Stimulated activated CD4-positive, alpha-beta T cell treated with anti-CD3 and anti-CD28 coated beads, Interleukin-4, amount 100 ng/mL, for 24 hours (primary cell): ENCODE measurements around the gene CAPZB.

Source experiments
- DNase-seq: peaks from one replicate; pipeline ENCODE4 v3.0.0-alpha.2; 2020

CAPZB gene

GRCh38 chr1:19447550-19447949, 37.8 kb downstream of the CAPZB start:
- no peak for DNase-seq

DNA sequence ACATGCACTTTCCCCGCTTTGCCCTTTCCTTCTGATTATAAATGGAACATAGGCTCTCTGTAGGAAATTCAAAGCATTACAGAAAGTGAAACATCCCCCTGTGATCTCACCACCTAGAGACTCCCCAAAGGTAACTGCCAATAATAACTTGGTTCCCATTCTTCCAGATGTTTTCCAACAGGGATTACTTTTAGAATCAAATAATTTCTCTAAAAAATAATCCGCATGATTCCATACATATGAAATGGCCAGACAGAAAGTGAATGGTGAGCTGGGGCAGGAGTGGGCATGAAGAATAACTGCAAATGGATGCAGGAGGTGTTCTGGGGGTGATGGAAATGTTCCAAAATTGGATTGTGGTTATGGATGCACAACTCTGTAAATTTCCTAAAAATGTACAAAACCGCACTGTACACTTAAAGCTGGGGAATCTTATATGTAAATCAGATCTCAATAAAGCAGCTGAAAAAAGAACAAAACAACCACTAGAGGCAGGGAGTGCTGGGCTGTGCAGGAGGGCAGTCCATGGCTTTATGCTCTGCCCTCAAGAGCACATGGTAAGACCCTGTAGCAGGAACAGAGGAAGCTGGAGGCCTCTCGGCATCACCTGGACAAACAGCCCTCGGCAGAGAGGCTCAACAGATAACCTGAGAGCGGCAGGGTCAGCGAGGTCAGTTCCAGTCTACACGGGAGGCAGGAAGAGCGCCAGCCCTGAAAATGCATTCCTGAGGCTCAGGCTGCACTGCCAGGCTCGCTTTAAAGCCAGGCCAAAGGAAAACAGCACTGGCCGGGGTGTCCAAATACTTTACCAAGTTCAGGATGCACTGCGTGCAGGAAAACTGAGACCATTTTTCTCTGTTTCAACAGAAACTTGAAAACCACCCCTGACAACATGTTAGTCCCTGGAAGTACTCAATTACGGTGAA, 39.7 kb downstream of the CAPZB start:
- DNase-seq: no peak

DNA sequence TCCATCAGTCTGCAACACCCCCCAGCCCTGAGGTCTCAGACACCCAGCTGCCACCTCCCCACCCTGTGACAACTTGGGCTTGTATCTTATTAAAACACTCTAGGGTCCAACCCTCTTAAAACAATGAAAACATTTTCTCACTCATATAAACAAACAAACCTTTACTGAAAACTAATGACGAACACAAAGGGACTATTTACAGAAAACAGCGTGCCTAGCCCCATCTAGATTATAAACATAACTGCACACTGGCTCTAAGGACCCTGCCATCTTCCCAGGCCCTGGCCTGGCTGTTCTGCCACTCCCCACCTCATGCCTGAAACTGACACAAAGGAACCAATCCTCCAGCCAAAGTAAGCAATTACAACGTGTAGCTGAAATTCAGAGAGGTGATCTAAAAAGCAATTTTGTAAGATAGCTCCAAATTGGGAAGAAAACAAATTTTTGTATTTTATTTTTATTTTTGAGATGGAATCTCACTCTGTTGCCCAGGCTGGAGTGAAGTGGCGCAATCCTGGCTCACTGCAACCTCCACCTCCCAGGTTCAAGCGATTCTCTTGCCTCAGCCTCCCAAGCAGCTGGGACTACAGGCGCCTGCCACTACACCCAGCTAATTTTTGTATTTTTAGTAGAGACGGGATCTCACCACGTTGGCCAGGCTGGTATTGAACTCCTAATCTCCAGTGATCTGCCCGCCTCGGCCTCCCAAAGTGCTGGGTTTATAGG, 40.9 kb downstream of the CAPZB start:
- DNase-seq: no peak

DNA sequence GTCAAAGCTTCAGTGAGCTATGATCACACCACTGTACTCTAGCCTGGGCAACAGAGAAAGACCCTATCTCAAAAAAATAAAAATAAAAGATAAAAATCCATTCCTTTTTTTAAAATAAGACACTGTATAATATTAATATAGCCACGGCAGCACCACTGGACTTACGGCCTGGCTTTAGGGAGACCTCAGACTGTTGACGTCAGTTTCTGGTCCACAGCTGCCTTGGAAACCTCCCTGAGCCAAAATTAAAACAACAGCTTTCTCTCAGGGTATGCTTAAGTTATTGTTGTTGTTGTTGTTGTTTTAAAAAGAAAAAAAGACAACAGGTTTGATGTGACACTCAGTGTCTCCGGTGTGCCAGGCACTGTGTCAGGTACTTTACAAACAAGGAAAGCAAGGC, 42.0 kb downstream of the CAPZB start:
- DNase-seq: no peak

GRCh38 chr1:19442154-19443096, 42.9 kb downstream of the CAPZB start:
- DNase-seq: no peak

DNA sequence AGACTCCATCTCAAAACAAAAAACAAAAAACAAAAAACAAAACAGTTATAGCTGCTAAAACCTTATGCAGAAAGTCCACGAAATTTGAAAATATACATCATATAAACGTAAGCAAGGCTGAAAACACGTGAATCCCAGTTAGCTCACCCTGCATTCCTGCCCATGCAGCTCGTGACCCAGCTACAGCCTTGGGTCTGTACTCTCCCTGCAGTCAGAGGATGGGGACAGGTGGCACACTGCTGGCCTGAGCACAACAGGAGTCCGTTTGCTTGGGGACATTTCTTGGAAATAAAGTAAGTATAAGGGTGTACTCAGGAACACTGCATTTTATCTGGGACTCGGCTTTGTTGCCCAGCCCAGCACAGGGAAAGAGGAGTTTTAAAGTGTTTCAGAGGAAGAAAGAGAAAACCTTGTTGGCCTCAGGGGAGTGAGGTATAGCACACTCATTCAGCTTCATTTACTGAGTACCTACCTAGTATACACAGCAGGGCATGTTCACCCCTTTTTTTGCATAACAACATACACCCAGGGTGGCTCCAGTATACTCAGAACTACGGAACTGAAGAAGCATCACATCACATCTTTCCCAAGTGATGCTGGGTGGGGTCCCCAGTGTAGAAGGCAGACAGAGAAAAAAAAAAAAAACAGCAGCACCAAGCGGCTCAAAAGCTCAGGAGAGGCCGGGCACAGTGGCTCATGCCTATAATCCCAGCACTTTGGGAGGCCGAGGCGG, 44.1 kb downstream of the CAPZB start:
- DNase-seq: no peak

GRCh38 chr1:19439464-19440171, 45.7 kb downstream of the CAPZB start:
- peak; percentile 31 for DNase-seq

GRCh38 chr1:19438516-19439195, 46.7 kb downstream of the CAPZB start:
- DNase-seq: no peak

DNA sequence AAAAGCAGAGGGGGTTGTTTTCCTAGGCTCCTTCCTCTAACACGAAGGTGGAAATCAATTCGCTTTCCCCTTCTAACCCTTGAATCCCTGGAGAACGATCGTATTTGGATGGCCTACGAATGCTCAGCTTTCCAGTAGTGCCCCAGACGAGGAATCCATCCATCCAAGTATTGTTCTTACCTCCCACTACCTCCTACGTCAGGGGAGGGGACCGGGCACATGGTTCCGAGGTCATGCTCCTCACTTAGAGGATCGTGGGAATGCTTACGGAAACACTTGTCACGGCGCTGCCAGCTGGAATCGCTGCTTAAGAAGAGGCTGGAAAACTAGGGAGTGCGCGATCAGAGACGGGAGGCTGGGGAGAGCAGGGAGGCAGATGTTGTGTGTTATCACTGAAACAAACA, 47.4 kb downstream of the CAPZB start:
- DNase-seq: no peak

GRCh38 chr1:19436716-19437476, 48.4 kb downstream of the CAPZB start:
- no peak for DNase-seq

DNA sequence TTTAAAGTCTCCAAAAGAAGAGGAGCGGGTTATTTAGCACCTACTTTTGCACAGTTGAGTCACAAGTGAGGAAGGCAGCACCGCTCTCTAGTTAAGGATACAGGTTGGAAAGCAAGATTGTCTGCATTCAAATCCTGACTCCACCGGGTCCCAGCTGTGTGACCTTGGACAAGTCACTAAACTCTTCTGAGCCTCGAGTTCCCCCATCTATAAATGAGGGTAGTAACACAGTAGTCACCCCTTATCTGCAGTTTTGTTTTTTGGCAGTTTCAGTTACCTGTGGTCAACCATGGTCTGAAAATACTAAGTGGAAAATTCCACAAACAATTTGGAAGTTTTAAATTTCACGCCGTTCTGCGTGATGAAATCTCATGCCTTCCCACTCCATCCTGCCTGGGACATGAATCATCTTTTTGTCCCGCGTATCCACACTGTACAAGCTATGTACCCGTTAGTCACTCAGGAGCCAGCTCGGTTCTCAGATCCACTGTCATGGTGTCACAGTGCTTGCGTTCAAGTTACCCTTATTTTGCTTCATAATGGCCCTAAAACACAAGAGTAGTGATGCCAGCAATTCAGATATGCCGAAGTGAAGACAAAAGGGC, 49.4 kb downstream of the CAPZB start:
- DNase-seq: peak; percentile 60

- DNase-seq: no peak
Measured at GRCh38 chr1:19435181-19435580, 50.2 kb downstream of the CAPZB start.

- no peak for DNase-seq
Measured at GRCh38 chr1:19433719-19433998, 51.7 kb downstream of the CAPZB start.

- DNase-seq: peak; percentile 38
Measured at GRCh38 chr1:19432943-19433718, 52.2 kb downstream of the CAPZB start.

- no peak for DNase-seq
Measured at GRCh38 chr1:19430121-19431068, 54.9 kb downstream of the CAPZB start.

DNA sequence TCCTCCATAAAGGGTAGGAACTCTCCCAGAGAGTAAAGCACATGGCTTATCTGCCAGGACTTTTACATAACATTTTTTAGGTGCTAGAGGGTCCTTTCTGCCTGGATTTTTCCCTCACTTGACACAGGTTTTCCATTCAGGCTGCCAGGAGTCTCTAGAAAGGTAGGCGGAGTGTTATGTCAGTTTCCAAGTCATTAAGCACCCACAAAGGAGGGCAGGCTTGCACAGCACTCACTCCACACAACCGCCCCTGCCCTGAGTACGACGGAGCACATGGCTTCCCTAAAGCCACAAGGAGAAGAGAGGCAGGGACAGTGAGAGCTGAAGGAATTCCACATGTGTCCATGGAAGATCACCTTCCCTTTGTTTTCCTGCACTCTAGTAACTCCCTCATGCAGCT, 55.7 kb downstream of the CAPZB start:
- DNase-seq: no peak

DNA sequence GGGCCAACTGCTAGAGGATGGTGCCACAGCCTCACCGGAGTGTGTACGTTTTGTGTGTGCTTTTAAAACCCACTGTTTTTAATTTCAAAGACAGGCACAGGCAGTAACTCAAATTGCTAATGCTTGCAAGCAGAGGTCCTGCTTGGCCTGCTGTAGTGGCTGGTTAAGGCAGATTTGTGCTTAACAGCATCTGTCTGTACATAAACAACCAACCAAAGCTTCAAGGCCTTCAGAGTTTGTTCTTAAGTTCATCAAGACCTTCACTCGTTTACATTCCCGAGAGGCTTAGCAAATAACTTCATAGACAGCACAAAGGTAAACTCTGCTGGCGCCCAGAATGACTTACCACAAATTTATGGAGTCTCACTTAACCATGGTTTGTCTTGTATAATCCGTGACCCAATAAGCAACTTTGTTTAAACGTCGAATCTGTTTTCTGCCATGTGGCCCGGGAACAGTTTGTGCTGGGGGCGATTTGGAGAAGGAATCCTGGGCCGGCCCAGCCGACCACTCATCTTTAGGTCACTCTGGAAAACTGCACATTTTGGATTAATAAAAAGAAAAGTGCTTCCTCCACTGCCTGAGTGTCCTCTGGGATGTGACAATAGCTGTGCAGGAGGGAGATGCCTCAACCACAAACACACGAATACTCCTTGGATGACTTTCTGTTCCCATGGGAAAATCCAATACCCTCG, 58.1 kb downstream of the CAPZB start:
- no peak for DNase-seq
